ENCODE data around the gene PALM3. TPM values are rescaled to one million over a fixed set of nuclear protein-coding genes. Genes with fewer than 3 reads are reported as not detected.
A peak's percentile ranks its signal among the peaks of the same experiment; 100 is the strongest.
"Not testable (repeated sequence)": the region's sequence is repeated elsewhere in the genome, so short reads cannot be mapped to it uniquely, and the experiment has no call there.

Gene PALM3
- total RNA-seq, 3 donors from 2014 or later (not counting 1 experiment from before 2014, with no cell fraction given), result not detected

DNA sequence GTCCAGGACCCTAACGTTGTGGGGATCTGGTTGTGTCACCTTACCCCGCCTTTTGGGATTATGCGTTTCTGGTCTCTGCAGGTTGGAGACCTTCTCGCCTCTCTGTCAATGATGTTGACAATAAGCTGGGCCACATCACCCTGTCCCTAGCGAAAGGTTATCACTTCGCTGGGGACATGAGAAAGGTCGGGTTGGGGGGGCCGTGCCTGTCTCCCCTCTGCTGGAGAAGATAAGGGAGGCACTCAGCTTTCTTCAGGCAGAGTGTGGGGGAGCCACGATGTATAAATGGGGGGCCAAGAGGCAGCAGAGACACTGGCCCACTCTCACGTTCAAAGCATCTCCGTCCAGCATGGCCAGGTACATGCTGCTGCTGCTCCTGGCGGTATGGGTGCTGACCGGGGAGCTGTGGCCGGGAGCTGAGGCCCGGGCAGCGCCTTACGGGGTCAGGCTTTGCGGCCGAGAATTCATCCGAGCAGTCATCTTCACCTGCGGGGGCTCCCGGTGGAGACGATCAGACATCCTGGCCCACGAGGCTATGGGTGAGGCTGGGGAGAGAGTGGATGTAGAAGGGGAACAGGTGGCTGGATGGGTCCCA is 33.9 kb downstream of the PALM3 start, which contains the start of gene RLN3:
Gene RLN3 (plus strand): TSS at position 293 of the 595 bp plus-strand sequence. CDS start 57 bp downstream, at position 350.
- no peaks in the 10 kb centered on the region for H3K9me3 ChIP-seq (ENCODE audit: control insufficient read depth, insufficient read depth, low read length)
- Mint-ChIP-seq H3K36me3 (no peaks in the 10 kb centered on the region), H3K27me3 (ENCODE audit: low read depth in 2 of 2) (no peaks in the 10 kb centered on the region), H3K4me3 (no peak within 1 kb of the TSS), H3K4me1 (peaks cover 15 to 44% of the 10 kb centered on the region in 2 donors), H3K27ac (peak within 1 kb of the TSS; percentile 11 to 51), H3K9me3 (no peaks in the 10 kb centered on the region)
- no peaks in the 10 kb centered on the region for H3K27me3 ChIP-seq (ENCODE audit: control insufficient read depth, insufficient read depth, low read length)
- intact Hi-C loops (cut with micrococcal nuclease), result no loop called here
- DNase-seq, result no peak
- no peaks in the 10 kb centered on the region for H3K36me3 ChIP-seq (ENCODE audit: control insufficient read depth, insufficient read depth, low read length)
- H3K4me3 ChIP-seq (ENCODE audit: low read length), result no peak within 1 kb of the TSS
- TF ChIP-seq, protein P1, sequence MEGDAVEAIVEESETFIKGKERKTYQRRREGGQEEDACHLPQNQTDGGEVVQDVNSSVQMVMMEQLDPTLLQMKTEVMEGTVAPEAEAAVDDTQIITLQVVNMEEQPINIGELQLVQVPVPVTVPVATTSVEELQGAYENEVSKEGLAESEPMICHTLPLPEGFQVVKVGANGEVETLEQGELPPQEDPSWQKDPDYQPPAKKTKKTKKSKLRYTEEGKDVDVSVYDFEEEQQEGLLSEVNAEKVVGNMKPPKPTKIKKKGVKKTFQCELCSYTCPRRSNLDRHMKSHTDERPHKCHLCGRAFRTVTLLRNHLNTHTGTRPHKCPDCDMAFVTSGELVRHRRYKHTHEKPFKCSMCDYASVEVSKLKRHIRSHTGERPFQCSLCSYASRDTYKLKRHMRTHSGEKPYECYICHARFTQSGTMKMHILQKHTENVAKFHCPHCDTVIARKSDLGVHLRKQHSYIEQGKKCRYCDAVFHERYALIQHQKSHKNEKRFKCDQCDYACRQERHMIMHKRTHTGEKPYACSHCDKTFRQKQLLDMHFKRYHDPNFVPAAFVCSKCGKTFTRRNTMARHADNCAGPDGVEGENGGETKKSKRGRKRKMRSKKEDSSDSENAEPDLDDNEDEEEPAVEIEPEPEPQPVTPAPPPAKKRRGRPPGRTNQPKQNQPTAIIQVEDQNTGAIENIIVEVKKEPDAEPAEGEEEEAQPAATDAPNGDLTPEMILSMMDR (IDR thresholded peaks at IDR 0.05), result no peak
- H3K4me1 ChIP-seq (ENCODE audit: control insufficient read depth, insufficient read depth, low read length), result peaks cover 27% of the 10 kb centered on the region
- no peak for ATAC-seq
- H3K27ac ChIP-seq (ENCODE audit: low read length), result no peak within 1 kb of the TSS
- WGBS (ENCODE audit: insufficient coverage), result 88% methylated on average over 24 of the region's 24 CpGs

DNA sequence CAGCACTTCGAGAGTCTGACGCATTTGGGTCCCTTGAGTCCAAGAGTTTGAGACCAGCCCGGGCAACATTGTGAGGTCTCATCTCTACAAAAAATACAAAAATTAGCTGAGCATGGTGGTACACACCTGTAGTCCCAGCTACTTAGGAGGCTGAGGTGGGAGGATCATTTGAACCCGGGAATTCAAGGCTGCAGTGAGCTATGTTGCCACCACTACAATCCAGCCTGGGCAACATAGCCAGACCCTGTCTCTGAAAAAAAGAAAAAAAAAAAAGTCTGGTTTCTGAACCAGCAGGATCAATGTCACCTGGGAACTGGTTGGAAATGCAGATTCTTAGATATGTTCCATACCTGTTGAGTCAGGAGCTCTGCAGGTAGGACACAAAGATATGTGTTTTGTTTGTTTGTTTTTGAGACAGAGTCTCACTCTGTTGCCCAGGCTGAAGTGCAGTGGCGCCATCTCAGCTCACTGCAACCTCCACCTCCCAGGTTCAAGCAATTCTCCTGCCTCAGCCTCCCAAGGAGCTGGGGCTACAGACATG is 35.2 kb downstream of the PALM3 start:
- H3K27ac Mint-ChIP-seq; H3K27me3 Mint-ChIP-seq (ENCODE audit: low read depth in 2 of 2); H3K36me3 ChIP-seq (ENCODE audit: control insufficient read depth, insufficient read depth, low read length); intact Hi-C loops (cut with micrococcal nuclease); H3K9me3 Mint-ChIP-seq; H3K9me3 ChIP-seq (ENCODE audit: control insufficient read depth, insufficient read depth, low read length); H3K36me3 Mint-ChIP-seq; H3K4me3 Mint-ChIP-seq; H3K4me3 ChIP-seq (ENCODE audit: low read length); ATAC-seq; H3K27me3 ChIP-seq (ENCODE audit: control insufficient read depth, insufficient read depth, low read length); DNase-seq; H3K27ac ChIP-seq (ENCODE audit: low read length): not testable (repeated sequence)
- H3K4me1 Mint-ChIP-seq, result peaks cover 15 to 32% of the 10 kb centered on the region in 2 donors
- peaks cover 20% of the 10 kb centered on the region for H3K4me1 ChIP-seq (ENCODE audit: control insufficient read depth, insufficient read depth, low read length)
- WGBS (ENCODE audit: insufficient coverage), result 95% methylated on average over 4 of the region's 5 CpGs

DNA sequence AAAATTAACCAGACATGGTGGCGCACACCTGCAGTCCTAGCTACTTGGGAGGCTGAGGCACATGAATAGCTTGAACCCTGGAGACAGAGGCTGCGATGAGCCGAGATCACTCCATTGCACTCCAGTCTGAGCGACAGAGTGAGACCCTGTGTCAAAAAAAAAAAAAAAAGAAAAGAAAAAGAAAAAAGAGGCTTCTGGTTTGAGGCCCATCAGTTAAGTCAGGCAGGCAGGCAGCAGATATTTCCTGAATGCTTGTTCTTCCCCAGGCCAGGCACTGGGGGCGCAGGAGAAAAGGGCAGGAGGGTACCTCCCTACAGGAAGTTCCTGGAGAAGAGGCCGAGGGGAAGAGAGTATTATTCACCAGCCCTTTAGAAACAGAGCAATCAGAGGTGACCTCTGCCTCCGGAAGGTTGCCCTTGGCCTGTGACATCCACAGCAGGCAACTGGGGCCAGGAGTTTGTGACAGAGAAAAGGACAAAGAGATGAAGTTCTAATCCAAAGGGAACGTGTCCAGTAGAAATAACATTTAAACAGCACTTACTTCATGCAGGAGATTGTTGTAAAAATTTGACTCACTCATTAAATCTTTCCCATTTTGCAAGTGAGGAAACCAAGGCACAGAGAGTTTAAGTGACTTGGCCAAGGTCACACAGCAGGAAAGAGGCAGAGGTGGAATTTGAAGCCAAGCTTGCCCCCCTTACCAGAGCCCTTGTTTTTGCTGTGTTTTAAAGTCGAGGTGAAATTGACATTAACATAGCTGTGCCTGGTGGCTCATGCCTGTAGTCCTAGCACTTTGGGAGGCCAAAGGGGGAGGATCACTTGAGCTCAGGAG is 38.3 kb downstream of the PALM3 start:
- intact Hi-C loops (cut with micrococcal nuclease), result no loop called here
- peaks cover 5 to 12% of the 10 kb centered on the region in 2 donors for H3K4me1 Mint-ChIP-seq
- TF ChIP-seq, protein P1 (IDR thresholded peaks at IDR 0.05), result no peak
- H3K4me3 Mint-ChIP-seq, result peak overlapping the region; percentile 1
- Histone ChIP-seq H3K27ac (ENCODE audit: low read length) (no peak overlapping the region), H3K27me3 (ENCODE audit: control insufficient read depth, insufficient read depth, low read length) (no peaks in the 10 kb centered on the region), H3K4me3 (ENCODE audit: low read length) (no peak overlapping the region), H3K9me3 (ENCODE audit: control insufficient read depth, insufficient read depth, low read length) (no peaks in the 10 kb centered on the region), H3K36me3 (ENCODE audit: control insufficient read depth, insufficient read depth, low read length) (no peaks in the 10 kb centered on the region), H3K4me1 (ENCODE audit: control insufficient read depth, insufficient read depth, low read length) (peaks cover 11% of the 10 kb centered on the region)
- no peaks in the 10 kb centered on the region for H3K27me3 Mint-ChIP-seq (ENCODE audit: low read depth in 2 of 2)
- peak overlapping the region in 1 of 2 donors; percentile 61 for H3K27ac Mint-ChIP-seq
- H3K36me3 Mint-ChIP-seq, result no peaks in the 10 kb centered on the region
- DNase-seq, result peak in 1 of 2 donors; percentile 41
- H3K9me3 Mint-ChIP-seq, result no peaks in the 10 kb centered on the region
- 62% methylated on average over 8 of the region's 9 CpGs for WGBS (ENCODE audit: insufficient coverage)
- ATAC-seq, result no peak

DNA sequence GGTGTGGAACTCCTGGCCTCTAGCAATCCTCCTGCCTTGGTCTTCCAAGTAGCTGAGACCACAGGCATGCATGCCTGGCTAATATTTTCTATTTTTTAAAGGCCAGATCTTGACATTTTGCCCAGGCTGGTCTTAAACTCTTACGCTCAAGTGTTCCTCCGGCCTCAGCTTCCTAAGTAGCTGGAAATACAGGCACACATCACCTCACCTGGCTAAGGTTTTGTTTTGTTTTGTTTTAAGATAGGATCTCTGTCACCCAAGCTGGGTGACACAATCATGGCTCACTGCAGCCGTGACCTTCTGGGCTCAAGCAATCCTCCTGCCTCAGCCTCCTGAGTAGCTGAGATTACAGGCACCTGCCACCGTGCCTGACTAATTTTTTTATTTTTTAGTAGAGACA is 39.4 kb downstream of the PALM3 start:
- H3K9me3 ChIP-seq (ENCODE audit: control insufficient read depth, insufficient read depth, low read length), result no peaks in the 10 kb centered on the region
- intact Hi-C loops (cut with micrococcal nuclease), result no loop called here
- no peaks in the 10 kb centered on the region for H3K27me3 ChIP-seq (ENCODE audit: control insufficient read depth, insufficient read depth, low read length)
- DNase-seq (no peak), ATAC-seq (no peak)
- no peak overlapping the region for H3K4me3 ChIP-seq (ENCODE audit: low read length)
- H3K4me1 ChIP-seq (ENCODE audit: control insufficient read depth, insufficient read depth, low read length), result peaks cover 11% of the 10 kb centered on the region
- Mint-ChIP-seq H3K4me3 (no peak overlapping the region), H3K4me1 (peaks cover 5 to 7% of the 10 kb centered on the region in 2 donors), H3K27ac (no peak overlapping the region), H3K36me3 (no peaks in the 10 kb centered on the region), H3K9me3 (no peaks in the 10 kb centered on the region), H3K27me3 (ENCODE audit: low read depth in 2 of 2) (no peaks in the 10 kb centered on the region)
- H3K36me3 ChIP-seq (ENCODE audit: control insufficient read depth, insufficient read depth, low read length), result no peaks in the 10 kb centered on the region
- no peak overlapping the region for H3K27ac ChIP-seq (ENCODE audit: low read length)
- TF ChIP-seq, protein P1 (IDR thresholded peaks at IDR 0.05), result no peak
- WGBS (ENCODE audit: insufficient coverage), result 89% methylated on average over 4 of the region's 4 CpGs

Measured in natural killer cell (primary cell).